GM18909 (cell line): ENCODE results near the gene OSGEPL1.
"Not testable (repeated sequence)": the region's sequence is repeated elsewhere in the genome, so short reads cannot be mapped to it uniquely, and the experiment has no call there.

Experiments
- ATAC-seq: cut with Tn5 transposase; IDR thresholded peaks from one replicate; pipeline ENCODE4 v1.9.1; 2021; ENCODE audit warnings: mild to moderate bottlenecking; ENCODE audit not compliant: unreplicated experiment, poor library complexity

OSGEPL1 gene, protein sequence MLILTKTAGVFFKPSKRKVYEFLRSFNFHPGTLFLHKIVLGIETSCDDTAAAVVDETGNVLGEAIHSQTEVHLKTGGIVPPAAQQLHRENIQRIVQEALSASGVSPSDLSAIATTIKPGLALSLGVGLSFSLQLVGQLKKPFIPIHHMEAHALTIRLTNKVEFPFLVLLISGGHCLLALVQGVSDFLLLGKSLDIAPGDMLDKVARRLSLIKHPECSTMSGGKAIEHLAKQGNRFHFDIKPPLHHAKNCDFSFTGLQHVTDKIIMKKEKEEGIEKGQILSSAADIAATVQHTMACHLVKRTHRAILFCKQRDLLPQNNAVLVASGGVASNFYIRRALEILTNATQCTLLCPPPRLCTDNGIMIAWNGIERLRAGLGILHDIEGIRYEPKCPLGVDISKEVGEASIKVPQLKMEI

DNA sequence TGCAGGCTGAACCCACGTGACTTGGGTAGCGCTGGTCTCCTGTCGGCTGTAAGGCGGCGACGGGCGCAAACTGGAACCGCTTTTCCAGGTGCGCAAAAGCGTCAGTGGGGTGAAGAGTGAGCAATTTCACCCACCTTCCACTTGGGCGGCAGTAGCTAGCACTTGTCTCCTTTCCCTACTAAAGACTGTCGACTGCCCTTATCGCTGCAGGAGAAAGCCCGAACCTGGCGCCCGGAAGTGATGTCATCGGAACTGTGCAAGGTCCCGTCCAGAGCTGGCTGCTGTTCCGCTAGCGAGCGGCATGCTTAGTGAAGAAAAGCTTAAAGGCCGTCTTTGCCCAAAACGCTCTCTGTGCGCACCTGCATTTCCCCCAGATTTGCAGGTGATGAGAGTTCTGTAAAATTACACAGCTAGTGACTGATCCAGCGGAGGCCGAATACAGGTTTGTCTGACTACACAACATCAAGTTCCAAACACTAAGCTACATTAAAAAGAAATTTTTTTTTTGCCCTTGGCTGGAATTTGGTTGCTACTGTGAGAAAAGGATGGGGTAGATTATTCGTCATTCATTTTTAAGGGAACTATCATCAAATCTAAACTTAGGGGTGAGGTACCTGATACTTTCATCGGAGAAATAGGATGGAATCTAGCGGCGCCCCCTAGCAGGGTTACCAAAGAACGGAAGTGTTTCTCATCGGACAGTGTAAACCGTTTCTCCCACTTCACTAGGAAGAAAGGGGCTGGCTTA is at the start of gene OSGEPL1:
Gene OSGEPL1 (minus strand): TSS at position 242 of the 748 bp plus-strand sequence. CDS start 1,152 bp downstream, outside the sequence.
- peak; percentile 98 for ATAC-seq

- ATAC-seq: no peak
Observed at GRCh38 chr2:189803431-189803830, 40.8 kb upstream of the OSGEPL1 start.

DNA sequence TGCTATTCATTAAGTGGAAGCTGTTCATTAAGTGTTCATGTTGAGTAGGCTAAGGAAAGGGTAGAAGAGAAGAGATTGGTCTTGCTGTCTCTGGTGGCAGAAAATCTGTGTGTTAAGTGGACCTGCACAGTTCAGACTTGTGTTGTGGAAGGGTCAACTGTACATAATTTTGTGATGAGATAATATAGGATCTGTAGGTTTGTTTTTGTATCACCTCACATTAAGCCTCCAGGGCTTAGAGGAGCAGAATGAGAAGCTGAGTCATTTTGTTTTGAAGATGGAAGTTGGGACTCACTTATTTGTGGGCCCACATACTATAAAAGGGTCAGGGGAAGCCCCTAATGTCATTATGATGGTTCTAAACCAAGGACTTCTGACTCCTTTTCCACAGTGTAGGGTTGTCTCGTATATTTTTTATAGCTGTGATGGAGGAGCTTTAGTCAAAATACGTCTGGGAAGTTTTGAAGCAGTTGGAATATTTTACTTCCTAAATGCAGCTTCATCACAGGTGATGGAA is 39.9 kb upstream of the OSGEPL1 start:
- ATAC-seq: no peak

DNA sequence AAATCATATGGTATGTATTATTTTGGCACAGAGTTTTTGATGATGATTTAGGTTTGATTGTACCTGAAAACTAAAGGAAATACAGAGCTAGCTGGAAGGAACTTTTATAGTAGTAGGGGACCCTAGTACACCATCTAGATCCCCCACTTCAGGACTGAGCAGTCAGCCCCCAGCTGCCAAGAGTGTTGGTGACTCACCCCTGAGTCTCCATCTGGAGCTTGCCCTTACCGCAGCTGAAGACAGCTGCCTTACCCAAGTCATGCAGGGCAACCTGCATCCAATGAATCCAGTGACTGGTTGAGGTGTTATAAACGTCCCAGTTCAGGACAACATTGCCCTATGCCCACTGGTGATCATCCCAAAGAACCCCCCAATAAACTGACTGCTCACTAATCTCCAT is 36.9 kb upstream of the OSGEPL1 start:
- no peak for ATAC-seq

DNA sequence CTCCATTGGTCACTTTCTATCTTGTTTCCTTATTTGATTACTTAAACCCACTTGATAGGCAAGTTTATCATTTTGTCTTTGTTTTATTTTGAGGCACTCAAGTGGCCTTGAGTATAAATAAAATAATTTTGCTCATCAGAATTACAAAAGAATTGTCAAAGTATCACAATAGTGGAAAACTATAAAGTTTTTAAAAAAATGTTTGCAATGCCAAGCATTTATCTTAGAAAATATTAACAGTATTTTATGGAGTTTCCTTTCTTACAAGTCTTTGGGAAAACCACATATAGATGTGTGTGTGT is 36.4 kb upstream of the OSGEPL1 start:
- no peak for ATAC-seq

GRCh38 chr2:189798312-189799029 is 35.9 kb upstream of the OSGEPL1 start:
- peak; percentile 87 for ATAC-seq

GRCh38 chr2:189797902-189798301 is 35.3 kb upstream of the OSGEPL1 start:
- no peak for ATAC-seq

DNA sequence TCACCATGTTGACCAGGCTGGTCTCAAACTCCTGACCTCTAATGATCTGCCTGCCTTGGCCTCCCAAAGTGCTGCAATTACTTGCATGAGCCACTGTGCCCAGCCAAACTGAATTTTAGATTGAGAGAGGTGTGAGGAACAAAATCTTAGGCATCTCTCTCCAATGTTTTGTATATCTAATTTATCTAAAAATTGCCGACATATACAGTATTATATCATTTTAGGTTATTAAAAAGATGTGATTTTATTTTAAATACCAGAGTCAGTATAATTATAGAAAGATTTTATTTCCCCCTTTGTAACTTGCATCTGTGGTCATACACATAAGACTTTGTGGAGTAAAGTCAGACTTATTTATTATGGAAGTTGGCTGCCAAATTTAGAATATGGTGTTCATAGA is 31.7 kb upstream of the OSGEPL1 start:
- no peak for ATAC-seq

- ATAC-seq: no peak
Observed at GRCh38 chr2:189791338-189792042, 28.9 kb upstream of the OSGEPL1 start.

DNA sequence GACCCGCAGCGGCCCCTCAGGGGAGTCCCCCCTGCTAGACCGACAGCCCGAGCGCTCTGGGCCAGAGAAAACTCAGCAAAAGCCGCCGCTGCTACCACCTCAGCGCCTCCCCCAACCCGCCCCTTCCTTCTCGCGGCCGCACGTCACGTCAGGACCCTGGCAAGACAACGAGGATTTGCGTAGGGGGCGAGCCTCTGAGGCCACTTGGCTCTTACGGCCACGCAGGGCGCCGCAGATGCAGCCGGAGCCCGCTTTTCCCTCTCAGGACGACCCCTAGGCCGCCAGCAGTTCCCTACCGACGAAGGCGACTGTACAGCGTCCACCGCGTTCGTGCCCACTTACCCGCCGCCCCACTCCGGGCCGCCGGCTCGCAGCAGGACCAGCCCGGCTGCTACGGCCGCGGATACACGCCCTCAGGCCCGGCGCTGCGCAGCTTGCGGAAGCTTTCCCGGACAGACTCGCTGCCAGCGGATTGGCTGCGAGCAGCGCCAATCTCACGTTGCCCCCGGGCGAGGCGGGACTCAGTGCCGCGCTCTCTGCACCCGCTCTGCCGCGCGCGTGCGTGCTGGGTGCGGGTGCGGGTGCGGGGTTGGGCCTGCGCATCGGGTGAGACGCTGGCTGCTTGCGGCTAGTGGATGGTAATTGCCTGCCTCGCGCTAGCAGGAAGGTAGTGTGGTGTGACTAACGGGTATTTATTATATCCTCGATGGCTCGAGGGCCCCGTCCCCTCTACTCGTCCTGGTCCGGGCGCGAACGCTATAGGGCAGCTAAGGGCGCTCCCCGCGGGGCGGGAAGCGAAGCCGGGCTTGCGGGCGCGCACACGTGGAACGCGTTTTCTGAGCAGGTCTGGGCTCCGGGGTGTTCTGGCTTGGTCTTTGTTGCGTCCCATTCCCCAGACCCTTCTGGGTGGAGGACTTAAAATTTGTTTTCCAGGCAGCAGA is 21.6 kb upstream of the OSGEPL1 start, which contains the start of the genes ORMDL1 and PMS1:
Gene ORMDL1 (minus strand): TSS at position 413 of the 941 bp plus-strand sequence. CDS start 1,744 bp downstream, outside the sequence.
Gene PMS1 (plus strand): TSS at position 524 of the 941 bp plus-strand sequence. CDS start 7,360 bp downstream, outside the sequence.
- ATAC-seq: peak; percentile 94

DNA sequence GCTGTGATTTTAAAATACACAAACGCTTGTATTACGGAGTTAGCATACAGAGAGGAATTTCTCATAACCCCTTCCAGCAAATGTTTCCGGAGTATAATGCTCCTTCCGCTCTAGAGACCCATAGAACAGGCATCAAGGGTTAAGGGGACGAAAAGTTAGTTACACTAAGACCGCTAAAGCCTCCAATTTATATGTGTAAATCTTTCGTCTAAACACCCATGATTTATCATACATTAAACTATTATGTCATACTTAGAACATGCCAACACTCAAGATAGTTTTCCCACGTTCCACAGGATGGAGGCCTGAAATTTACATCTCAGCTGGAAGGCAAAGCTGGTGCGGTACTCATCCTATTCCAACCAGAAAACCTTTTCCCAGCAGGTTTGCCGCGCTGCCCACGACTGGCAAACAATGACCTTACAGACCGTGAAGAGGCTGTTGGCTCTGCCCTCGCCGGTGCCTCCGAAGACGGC is 20.9 kb upstream of the OSGEPL1 start:
- ATAC-seq: peak; percentile 18

- ATAC-seq: no peak
Observed at GRCh38 chr2:189782221-189782671, 19.7 kb upstream of the OSGEPL1 start.

- no peak for ATAC-seq
Observed at GRCh38 chr2:189772212-189772611, 9.6 kb upstream of the OSGEPL1 start.

GRCh38 chr2:189770590-189771322 is 8.2 kb upstream of the OSGEPL1 start:
- no peak for ATAC-seq

- no peak for ATAC-seq
Observed at GRCh38 chr2:189763908-189764661, 1.5 kb upstream of the OSGEPL1 start.

- no peak for ATAC-seq
Observed at GRCh38 chr2:189762229-189762550, 402 bp downstream of the OSGEPL1 start.

DNA sequence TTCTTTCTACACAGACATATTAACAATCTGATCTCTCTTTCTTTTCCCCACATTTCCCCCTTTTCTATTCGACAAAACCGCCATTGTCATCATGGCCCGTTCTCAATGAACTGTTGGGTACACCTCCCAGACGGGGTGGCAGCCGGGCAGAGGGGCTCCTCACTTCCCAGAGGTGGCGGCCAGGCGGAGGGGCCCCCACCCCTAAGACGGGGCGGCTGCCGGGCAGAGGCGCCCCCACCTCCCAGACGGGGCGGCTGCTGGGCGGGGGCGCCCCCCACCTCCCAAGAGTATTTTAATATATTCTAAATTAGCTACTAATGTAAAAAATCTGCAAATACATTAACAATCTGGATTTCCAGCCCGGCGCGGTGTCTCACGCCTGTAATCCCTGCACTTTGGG is 2.4 kb downstream of the OSGEPL1 start:
- ATAC-seq: not testable (repeated sequence)
